HG03066 (cell line): ENCODE data around the gene APMAP.

ENCODE experiments used
- ATAC-seq: cut with Tn5 transposase; IDR thresholded peaks from one replicate; pipeline ENCODE4 v1.9.1; 2021; ENCODE audit warnings: low read depth; ENCODE audit not compliant: unreplicated experiment

The APMAP gene

DNA sequence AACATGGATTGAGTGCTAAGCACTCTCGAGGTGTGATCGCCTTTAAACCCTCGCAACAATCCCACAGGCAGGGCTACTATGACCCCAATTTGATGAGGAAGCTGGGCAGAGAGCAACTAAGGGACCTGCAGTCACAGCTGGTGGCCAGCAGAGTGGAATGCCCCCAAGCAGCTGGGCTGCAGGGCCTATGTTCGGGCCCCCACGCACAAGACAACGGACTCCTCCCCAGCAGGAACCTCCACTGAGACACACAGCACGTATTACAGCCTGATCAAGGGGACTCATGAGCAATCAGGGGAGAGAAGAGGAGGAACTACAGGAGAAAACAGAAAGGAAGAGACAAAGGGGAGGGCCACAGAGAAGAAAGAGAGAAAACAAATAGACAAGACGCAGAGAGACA lies 21.8 kb downstream of the APMAP start:
- ATAC-seq, result no peak

DNA sequence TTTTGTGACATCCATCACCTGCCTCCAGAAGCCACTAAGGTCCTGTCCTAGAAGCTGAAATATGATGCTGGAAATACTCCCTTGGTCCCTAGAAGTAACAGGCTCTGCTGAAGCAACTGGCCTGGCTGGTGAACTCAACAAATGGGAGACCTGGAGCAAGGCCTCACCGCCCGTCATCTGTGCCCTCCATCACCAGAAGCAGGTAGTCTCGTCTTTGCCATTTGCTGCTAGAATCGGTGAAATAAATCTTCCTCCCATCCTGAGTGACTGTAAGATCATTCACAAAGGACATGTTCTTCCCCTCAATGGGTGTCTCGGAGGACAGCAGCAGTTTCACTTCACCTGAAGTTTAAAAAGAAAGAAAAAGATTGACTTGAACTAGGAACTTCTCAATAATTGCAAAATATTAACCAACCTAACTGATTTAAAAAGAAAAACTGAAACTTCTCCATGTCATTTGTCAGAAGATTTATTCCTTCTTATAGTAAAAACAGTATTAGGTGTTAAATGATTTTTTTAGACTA lies 22.5 kb downstream of the APMAP start:
- no peak for ATAC-seq

DNA sequence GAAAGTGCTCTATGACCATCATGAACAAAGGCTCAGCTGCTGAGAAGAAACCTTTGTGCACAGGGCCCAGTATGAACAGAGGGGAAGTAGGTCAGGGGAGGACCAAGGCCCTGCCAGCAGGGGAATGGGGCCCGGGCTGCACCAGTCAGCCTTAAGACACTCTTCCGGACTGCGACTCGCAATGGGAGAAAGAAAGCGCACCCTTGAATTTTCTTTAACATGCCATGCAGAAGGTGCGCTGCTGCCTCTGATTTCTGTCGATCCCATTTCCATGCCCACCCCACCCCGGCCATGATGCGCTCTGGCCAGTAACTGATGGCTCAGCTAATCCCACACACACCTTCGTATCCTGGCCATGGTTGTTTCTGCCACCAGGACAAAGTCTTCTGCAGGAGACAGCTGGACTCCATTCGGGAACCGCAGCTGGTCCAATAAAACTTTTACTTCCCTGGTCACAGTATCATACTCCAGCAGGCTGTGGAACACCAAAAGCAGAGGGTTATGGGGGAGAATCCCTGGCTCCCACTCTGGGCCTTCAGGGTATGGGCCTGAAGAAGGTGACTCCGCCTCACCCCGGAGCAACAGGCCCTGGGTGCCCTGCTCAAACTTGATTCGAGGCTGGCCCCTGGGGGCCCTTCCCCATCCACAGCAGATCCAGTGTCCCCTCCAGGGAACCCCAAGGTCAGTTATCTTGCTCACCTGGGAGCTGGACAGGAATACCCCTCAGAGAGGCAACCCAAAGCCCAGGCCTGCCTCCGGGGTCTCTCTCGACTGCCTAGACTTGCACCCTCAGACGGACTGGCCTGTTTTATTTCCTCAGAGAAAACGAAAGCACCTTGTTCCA lies 23.1 kb downstream of the APMAP start:
- no peak for ATAC-seq

DNA sequence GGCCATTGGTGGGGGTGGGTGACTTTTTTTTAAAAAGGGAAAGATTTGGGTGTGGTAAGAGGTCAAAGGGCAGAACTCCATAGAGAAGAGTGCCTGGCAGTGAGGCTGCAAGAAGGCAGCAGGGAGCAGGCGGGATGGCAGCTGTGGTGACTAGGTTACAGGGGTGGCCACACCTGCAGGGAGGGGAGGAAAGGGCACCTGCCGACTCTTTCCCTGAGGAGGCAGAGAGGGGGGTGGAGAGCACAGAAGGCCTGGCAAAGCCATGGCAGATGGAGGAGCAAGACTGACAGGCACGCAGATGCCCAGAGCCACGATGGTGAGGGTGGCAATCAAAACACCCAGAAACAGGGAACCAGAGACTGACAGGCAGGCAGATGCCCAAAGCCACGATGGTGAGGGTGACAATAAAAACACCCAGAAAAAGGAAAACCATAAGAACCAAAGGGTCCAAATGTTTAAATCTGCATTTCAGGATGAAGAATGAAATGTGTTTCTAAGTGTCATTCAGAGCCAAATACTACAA lies 24.2 kb downstream of the APMAP start:
- no peak for ATAC-seq

DNA sequence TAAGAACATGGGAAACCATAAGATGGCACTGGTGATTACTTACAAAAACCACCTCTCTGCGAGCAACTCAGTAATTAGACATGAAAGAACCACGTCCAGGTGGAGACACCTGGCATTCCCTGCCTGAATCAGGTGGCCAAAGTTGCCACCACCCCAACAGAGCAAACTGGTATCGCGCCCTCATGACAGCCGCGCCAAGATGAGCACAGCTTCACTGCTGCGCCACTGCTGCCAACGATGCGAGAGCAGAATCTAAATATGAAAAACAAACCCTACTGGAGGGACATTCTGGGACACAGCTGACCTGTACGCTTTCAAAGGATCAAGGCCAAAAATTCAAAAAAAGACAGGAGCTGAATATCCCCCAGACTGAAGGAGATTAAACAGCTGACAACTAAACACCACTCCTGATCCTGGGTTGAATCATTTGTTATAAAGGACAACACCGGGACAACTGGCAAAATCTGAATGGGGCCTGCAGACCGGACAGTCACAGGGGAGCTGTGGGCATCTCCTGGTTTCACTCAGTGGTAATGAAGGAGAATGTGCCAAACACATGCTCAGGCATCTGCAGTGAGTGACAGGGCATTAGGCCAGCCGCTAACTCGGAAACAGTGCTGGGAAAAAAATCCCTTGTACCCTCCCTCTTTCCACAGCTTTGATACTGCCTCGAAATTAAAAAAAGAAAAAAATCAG lies 26.1 kb downstream of the APMAP start:
- no peak for ATAC-seq

DNA sequence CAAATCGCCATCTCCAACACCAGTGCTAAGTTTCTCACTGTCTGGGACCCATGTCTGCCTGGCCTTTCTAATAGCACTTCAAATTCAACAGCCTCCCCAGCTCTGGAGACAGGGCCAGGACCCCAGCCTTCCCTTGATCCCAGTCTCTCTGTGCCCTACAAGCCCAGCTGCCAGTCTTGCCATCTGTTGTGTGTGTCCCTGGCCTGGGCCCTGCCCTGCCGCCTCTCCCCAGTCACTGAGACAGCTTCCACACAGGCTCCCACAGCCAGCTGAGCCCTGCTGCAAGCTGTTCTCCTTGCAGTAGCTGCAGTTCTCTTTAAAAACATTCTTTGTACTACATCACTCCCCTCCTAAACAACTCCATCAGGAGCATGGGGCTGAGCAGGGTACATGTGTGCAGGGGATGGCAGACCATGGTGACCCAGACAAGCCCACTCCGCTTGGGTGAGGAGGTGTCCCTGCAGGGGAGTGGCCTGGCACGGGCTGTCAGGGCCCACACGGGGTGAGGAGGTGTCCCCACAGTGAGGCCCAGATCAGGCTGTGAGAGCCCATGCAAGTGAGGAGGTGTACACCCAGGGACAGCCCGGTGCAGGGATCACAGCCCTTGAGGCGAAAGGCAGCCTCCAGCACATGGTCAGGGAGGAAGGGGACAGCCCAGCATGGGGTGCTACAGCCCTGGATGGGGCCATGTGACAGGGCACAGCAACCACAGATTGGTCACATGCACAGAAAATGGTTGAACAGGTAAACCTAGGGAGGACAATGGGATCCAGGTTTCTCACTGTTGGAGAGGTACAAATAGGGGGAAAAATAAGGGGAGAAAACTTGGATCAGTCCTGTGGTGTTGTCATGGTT lies 27.3 kb downstream of the APMAP start:
- ATAC-seq, result no peak

DNA sequence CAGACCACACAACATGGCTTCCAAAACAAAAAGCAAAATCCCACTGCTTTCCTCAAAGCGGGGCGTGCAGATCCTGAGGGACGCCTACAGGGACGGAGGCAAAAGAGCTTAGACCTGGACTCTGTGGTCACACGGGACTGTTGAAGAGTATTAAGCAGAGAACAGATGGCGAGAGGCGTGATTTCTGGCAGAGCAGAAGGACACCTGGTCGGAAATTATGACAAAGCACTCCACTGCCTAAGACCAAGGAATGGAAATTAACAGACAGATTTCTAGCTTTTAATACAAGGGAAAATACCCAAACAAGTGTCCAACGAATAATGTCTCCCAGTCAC lies 28.1 kb downstream of the APMAP start:
- no peak for ATAC-seq

DNA sequence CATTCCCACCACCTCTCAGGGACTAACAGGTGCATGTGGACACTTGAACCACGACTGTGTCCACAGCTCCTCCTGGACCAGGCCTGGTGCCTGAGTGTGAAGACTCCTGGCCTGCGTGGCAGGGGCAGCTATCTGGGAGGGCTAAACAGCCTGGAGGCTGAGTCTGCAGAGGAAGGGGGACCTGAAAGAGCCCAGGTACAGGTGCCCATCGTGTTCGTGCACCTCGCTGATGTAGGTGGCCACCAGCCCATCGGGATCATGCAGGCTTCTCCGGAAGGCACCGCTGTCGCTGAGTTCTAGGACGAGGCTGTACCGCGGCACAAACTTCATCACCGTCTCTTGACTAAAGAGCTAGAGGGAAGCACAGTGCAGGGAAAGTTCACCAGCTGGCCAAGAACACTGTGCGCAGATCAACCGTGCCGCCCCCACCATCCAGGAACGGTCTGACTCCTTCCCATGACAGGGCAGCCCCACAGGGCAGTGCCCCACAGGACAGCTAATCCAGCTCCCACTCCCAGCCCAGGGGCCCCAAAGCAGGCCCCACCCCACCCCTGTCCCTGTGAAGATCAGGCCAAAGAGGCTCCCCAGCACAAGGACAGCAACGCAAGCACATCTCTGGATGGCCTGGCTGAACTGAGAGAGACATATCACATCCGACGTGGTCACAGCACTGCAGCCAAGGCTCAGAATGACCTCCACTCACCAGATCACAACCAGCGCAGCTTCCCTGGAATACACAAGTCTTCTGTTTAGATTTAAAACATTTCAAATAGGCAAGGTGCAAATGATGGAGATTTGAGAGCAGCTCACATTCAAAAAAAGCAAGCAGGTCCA lies 28.7 kb downstream of the APMAP start:
- ATAC-seq, result no peak

DNA sequence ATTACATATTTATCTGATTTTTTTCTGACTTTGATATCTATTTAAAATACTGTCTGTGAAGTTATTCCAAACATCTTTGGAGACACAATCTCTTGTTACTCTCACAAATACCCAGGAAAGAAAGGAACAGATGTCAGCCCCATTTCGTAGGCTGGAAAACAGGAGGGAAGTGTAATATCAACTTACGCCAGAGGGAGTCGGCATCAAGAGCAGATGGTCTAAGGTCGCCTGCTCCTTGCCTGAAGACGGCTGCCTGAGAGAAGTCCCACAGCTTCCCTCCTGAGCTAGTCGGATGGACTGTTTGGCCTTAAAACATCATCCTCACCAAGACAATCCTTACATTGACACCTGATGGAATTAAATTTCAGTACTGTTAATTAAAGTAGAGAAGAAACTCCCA lies 30.0 kb downstream of the APMAP start:
- ATAC-seq, result no peak

DNA sequence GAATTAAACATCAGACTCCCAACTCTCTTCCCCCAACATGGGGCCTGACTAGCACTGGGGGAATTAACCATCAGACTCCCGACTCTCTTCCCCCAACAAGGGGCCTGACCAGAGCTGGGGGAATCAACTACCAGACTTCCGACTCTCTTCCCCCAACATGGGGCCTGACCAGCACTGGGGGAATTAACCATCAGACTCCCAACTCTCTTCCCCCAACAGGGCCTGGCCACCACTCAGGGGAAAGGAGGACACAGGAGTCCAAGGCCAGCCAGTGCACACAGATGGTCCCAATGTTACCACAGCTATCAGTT lies 30.4 kb downstream of the APMAP start:
- ATAC-seq, result no peak

DNA sequence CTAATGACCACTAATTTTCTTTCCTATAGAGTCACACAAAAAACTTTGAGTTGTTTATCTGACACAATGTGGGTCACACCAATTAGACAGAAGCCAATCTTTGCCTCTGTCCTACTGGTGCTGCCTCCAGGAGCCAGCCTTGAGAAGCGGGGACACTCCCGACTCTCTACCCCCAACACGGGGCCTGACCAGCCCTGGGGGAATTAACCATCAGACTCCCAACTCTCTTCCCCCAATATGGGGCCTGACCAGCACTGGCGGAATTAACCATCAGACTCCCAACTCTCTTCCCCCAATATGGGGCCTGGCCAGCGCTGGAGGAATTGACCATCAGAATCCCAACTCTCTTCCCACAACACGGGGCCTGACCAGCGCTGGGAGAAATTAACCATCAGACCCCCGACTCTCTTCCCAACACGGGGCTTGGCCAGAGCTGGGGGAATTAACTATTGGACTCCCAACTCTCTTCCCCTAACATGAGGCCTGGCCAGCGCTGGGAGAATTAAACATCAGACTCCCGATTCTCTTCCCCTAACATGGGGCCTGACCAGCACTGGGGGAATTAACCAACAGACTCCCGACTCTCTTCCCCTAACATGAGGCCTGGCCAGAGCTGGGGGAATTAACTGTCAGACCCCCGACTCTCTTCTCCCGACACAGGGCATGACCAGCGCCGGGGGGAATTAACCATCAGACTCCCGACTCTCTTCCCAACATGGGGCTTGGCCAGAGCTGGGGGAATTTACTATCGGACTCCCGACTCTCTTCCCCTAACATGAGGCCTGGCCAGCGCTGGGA lies 31.0 kb downstream of the APMAP start:
- no peak for ATAC-seq

DNA sequence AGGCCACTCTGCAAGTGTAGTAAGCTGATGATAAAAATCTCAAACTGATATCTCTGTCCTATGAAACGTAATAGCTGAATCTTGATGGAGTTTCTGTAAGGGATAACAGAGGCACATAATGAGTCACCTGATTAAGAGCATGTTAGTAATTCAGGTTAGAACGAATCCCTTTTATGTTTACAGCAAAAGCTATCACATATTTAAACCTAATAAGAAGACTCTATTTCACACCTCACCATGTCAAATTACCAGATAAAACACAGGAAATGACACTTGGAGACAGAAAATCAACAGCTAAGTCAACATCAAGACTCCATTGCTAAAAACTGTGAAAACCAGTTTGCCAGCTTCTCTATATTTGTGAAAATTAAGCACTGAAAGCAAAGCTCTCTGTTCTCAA lies 31.7 kb downstream of the APMAP start:
- no peak for ATAC-seq

DNA sequence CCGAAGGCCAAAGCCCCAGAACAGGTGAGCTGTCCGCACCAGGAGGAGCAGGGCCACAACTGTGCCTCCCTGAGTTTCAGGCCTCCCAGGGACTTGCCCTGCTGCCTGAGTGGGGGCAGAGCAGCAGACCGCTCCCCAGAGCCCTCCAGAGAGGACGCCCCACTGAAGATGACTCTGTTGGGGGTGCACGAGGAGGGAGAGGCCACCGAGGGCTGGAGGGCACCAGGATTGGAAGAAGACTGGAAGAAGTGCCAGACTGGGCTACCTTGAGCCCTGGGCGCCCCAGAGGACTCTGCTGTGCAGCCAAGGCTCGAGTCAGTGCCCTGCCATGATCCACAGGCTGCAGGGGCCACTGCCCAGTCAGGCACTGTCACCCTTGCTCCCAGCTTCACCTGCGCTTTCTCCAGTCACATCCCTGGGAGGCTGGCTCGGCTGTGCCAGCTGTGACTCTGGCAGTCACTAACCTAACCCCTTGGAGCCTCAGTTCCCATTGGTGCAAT lies 32.2 kb downstream of the APMAP start:
- no peak for ATAC-seq

DNA sequence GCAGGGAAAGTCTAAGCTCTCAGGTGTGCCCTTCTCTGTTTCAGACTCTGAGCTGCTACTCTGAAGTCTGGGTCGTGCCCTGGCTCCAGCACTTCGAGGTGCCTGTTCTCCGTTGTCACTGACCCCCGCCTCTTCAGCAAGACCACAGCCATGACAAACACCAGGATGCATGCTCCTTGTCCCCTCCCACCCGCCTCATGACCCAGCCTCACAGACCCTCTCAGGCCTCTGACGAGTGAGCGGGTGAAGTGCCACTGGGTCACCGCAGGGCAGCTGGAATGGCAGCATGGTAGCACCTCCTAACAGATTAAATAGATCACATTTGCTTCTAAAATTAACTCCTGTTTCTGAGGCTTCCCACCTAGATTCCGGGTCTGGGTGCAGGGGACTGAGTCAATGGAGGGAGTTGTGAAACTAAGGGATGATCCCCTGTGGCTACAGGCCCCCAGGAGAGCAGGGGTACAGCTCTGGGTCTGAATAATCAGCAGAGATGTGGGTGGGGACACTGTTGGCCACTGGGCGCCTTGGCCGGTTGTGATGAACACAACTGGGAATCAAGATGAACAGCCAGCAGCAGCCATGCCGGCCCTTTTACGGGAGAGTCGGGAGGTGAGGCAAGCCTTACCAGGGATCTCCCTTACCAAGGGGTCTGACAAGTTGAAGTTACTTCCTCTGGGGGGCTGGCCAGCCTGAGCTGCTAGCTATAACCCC lies 32.8 kb downstream of the APMAP start:
- ATAC-seq, result no peak

DNA sequence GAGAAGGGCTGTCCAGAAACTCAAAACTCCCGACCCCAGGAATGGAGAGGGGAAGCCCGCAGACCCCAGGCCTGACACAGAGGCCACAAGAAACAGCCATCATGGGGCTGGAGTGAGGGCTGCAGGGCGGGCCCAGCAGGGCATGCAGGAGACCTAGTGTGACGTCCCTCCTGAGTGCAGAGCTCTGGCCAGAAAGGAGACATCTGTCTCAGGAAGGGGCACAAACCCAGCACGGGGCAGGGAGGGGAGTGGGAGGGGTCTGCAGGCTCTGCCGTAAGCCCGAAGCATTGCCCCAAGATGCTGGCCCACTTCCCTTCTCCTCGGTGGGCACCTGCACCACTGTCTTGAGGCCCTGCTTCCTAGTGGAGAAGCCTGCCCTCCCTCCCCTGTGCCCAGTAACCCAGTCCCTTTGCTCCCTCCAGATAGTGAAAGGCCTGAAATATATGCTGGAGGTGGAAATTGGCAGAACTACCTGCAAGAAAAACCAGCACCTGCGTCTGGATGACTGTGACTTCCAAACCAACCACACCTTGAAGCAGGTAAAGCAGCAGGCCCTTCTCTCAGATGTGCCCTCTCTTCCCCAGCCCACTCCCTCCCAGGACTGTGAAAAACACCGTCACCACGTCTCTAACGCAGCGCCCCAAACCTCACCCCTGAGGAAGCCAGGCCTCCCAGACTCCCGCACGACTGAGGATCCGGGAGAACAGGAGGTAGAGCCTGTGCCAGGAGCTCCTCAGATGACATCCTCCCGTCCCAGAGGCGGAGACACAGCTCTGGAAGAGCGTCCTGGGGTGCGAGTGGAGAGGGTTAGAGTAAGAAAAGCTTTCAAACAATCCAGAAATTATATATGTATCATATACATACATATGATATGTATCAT lies 33.8 kb downstream of the APMAP start:
- ATAC-seq, result no peak

DNA sequence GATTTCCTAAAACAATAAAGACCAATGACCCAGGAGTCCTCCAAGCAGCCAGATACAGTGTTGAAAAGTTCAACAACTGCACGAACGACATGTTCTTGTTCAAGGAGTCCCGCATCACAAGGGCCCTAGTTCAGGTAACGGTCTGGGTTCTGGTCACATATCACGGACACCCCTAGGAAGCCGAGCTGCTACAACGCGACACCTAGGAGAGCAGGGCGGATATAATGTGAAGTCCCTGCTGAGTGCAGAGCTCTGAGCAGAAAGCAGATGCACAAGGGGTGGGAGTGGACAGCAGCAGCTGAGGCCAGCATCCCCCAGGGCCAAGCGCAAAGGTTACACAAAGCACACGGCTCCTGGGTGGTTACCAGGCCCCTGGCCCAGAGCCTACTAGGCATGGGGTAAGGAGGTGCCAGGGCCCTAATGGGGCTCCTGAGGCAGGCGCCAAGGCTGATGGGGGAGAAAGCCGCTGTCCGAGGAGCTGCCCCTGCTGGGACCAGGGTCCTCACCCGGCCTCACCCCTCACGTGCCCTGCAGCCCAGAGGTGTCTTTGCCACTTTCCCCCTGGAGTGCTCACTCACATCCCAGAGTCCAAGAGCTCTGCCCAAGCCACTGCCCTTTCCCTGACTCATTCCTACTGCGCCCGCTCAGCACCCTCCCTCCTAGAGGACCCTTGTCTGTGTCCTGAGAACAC lies 35.1 kb downstream of the APMAP start:
- no peak for ATAC-seq
